GM12891 (cell line): Measurements from ENCODE around the gene PIWIL1.

Source experiments
- POLR2A ChIP-seq: IDR thresholded peaks from 2 replicates; pipeline ENCODE4 v1.6.1; 2011; ENCODE audit warnings: low read depth, low read length, control low read depth
- POLR2AphosphoS5 ChIP-seq: IDR thresholded peaks from 2 replicates; pipeline ENCODE4 v1.6.1; 2011; ENCODE audit warnings: low read depth, low read length, control low read depth
- TAF1 ChIP-seq: IDR thresholded peaks from 2 replicates; pipeline ENCODE4 v1.6.1; 2011; ENCODE audit warnings: low read depth, low read length, control low read depth

GRCh38 chr12:130330685-130331084, 7.0 kb upstream of the PIWIL1 start:
- TF ChIP-seq POLR2A, result no peak
- TF ChIP-seq POLR2AphosphoS5, result no peak
- no peak for TF ChIP-seq TAF1
